Iris pigment epithelial cell (primary cell): ENCODE results near the gene ALDH3B1.
"Not testable (repeated sequence)": the region's sequence is repeated elsewhere in the genome, so short reads cannot be mapped to it uniquely, and the experiment has no call there.

Experiments
- DNase-seq: peaks from one replicate; pipeline ENCODE4 v3.0.0-alpha.2; 2011; ENCODE audit warnings: low read depth

The ALDH3B1 gene, protein sequence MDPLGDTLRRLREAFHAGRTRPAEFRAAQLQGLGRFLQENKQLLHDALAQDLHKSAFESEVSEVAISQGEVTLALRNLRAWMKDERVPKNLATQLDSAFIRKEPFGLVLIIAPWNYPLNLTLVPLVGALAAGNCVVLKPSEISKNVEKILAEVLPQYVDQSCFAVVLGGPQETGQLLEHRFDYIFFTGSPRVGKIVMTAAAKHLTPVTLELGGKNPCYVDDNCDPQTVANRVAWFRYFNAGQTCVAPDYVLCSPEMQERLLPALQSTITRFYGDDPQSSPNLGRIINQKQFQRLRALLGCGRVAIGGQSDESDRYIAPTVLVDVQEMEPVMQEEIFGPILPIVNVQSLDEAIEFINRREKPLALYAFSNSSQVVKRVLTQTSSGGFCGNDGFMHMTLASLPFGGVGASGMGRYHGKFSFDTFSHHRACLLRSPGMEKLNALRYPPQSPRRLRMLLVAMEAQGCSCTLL

DNA sequence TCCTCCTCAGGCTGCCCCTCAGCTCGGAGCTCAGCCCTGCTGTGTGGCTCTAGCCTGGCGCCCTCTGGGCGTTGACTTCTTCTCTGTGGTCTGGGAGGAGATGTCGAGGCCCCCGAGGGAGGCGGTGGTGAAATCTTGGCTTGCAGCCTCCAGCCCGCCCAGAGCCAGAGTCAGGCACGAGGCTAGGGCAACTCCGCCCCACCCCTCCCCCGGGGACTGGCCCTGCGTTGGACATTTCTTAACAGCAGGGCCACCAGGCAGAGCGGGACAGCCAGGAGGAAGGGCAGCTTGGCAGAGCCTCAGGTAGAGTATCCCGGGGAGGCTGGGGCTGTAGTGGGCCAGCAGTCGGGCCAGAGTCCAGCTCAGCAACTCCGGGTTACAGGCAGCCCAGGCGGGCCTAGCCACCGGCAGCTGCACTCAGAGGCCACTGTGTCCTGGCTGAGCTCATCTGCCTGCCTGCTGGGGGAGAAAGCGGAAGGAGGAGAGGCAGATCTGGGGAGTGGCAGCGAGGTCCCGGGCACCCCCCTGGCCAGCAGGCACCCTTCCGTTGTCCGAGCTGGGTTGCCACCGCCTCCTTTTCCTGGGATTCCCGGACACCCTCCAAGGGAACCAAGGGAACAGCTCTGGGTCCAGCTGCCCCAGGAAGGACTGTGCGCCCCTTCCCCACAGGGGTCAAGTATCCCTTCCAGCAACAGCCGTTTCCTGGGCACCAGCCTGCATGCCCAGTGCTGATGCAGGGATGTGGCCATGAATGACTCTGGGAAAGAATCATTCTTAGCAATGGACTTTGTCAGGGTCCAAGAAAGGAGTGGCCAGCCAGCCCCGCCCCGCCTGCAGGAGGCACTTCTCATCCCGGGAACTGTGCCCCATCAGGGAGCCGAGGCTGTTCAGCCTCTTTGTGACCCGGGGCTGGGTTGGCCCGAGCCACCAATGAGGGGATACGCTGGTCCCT lies at the start of gene ALDH3B1:
TSS of gene ALDH3B1 (plus strand) at position 238 of the 952 bp plus-strand sequence. CDS start 4,971 bp downstream, outside the sequence.
- DNase-seq, result peak; percentile 80

DNA sequence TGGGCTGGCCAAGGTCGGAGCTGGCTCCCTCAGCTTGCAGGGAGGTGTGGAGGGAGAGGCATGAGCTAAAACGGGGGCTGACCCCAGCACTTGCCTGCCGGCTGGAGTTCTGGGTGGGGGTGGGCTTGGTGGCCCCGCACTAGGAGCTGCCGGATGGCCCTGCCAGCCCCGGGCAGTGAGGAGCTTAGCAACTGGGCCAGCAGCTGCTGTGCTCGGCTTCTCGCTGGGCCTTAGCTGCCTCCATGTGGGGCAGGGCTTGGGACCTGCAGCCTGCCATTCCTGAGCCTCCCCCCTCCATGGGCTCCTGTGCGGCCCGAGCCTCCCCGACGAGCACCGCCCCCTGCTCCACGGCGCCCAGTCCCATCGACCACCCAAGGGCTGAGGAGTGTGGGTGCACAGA lies 46.9 kb upstream of the ALDH3B1 start:
- not testable (repeated sequence) for DNase-seq

DNA sequence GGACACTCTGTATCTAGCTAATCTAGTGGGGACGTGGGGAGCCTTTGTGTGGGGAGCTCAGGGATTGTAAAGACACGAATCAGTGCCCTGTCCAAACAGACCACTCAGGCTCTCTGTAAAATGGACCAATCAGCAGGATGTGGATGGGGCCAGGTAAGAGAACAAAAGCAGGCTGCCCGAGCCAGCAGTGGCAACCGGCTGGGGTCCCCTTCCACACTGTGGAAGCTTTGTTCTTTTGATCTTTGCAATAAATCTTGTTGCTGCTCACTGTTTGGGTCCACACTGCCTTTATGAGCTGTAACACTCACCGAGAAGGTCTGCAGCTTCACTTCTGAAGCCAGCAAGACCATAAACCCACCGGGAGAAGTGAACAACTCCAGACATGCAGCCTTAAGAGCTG lies 46.2 kb upstream of the ALDH3B1 start:
- DNase-seq, result not testable (repeated sequence)

DNA sequence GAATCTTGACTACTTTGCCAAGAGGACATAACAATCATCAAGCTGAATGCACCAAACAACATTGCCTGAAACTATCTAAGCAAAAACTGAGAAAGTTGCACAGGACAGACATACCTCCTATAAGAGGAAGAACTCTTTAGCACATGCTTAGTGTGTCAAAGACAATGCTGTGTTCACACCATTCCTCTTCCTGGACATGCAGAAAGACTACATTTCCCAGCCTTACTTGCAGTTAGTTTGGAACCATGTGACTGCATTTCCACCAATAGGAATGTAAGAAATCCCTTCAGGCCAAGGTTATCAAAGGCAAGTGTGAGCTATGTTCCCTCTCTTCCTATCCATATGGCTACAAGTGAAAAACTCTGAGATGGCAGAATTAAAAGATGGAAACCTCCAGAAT lies 45.4 kb upstream of the ALDH3B1 start:
- DNase-seq, result not testable (repeated sequence)

DNA sequence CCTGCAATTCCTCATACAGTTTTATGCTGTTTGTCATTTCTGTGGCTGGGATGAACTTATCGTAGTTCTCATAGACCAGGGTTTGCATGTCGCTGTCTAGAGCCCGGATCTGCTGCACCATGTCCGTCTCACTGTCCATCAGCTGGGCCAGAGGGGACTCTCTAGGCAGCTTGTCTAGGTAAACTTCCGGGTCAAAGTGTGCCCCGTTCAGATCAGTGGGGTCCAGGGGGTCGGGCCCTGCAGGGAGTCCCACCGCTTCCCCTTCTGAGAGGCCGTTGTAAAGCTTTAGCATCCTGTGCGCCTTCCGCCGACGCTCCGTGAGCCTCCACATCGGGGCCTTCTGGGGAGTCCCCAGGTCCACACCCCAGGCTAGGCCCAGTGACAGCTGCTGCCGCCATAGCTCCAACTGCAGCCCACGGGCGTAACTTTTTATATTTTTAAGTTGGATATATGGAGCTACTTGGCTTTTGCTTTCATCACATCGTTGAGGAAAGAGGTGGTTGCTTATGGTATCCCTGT lies 44.2 kb upstream of the ALDH3B1 start:
- DNase-seq, result not testable (repeated sequence)

DNA sequence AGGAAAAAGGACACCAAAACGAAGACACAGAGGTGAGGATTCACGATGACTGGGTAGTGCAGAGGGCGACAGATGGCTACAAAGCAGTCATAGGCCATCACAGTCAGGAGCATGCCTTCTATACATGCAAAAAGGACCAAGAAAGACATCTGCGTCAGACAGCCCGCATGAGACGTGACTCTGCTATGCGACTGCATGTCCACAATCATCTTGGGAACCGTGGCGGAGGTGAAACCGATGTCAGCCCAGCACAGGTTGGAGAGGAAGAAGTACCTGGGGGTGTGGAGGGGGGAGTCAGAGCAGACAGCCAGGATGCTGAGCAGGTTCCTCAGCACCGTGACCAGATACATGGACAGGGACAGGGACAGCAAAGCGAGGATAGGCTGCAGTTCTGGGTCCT lies 35.4 kb upstream of the ALDH3B1 start:
- not testable (repeated sequence) for DNase-seq

DNA sequence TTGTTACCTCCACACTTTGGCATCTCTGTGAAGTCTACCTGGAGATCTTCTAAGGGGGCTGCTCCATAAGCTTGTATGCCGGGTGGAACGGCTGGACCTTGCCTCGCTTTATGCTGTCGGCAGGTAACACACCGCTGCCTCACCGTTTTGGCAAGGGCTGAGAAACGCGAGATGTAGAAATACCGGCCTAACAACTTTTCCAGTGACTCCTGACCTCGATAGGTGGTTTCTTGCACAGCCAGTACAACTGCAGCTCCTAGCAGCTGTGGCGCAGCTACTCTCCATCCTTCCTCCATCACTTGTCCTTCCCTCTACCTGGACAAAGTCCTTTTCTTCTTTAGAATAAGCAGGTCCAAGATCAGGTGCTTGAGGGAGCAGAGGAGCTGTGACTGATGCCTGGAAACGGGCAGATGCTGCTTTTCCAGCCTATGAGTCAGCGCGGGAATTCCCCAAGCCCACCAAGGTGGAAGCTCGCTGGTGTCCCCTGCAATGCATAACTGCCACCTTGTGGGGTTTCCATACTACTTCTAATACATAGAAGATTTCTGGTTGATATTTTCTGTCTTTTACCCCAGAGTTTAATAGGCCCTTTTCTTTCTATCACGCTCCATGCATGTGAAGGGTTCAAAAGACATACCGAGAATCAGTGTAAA lies 31.2 kb upstream of the ALDH3B1 start:
- not testable (repeated sequence) for DNase-seq

DNA sequence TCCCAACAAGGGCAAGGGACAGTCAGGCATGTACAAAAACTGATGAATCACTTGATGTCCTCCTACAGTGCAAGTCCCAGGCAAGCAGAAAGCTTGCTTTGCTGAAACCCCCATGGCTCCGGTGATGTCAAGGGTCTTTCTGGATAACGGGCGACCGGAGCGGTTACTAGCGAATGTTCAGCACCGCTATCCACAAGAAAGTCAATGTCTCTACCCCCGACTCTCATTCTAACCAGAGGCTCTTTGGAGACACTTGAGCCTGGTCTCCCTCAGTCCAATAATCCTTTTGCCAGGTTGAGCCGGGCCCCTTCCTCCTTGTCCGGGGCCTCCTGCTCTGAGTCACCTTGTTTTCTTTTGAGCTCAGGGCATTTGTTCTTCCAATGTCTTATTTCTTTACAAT lies 28.9 kb upstream of the ALDH3B1 start:
- DNase-seq, result not testable (repeated sequence)

DNA sequence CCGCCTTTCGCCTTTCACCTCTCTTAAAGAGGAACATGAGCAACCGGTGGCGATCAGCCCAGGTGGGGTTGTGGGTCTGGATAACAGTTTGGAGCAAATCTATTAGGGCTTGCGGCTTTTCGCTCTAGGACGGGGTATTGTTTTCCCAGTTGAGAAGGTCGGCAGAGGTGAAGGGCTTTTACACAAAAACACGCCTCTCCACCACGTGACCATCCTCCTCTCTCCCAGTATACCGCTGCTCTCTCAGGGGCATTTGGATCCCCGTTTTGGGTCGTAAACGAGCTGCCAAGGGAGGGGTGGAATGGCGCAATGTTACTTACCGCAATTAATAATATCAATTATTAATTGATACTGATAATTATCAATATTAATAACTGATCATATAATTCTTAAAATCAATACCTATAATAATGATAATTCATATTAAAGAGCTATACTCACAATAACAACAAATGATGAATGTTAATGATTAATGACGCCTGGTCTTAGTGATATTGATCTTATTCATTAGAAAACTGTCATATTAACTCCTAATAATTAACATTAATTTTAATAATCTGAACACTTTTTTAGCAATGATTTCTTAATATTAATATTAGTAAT lies 27.8 kb upstream of the ALDH3B1 start:
- DNase-seq, result not testable (repeated sequence)

DNA sequence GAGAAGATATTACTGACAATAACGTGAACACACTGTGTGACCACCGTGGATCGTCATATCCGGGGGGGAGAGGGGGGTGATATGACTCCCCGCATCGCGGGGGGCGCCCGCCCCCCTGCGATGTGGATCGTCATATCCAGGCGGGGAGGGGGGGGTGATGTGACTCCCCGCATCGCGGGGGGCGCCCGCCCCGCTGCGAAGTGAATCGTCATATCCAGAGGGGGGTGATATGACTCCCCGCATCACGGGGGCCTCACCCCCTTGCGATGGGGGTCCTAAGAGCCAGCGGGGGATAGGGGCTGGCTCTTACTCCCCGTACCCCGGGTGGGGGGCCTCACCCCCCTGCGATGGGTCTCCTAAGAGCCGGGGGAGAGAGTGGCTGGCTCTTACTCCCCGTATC lies 26.2 kb upstream of the ALDH3B1 start:
- no peak for DNase-seq

DNA sequence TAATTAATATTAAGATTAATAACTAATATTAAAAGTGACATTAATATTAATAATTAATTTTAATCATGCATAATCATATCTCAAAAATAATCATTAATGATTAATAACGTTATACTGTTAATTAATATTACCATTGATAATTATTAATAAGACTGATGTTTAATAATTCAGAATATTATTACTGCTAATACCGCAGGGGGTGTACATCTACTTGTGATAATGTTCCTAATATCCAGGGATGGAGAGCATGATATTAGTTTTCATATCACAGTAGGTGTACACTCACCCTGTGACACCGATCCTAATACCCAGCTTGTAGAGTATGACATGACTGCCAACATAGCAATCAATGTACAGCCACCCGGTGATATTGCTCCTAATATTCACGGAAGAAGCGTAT lies 24.8 kb upstream of the ALDH3B1 start:
- DNase-seq, result not testable (repeated sequence)

DNA sequence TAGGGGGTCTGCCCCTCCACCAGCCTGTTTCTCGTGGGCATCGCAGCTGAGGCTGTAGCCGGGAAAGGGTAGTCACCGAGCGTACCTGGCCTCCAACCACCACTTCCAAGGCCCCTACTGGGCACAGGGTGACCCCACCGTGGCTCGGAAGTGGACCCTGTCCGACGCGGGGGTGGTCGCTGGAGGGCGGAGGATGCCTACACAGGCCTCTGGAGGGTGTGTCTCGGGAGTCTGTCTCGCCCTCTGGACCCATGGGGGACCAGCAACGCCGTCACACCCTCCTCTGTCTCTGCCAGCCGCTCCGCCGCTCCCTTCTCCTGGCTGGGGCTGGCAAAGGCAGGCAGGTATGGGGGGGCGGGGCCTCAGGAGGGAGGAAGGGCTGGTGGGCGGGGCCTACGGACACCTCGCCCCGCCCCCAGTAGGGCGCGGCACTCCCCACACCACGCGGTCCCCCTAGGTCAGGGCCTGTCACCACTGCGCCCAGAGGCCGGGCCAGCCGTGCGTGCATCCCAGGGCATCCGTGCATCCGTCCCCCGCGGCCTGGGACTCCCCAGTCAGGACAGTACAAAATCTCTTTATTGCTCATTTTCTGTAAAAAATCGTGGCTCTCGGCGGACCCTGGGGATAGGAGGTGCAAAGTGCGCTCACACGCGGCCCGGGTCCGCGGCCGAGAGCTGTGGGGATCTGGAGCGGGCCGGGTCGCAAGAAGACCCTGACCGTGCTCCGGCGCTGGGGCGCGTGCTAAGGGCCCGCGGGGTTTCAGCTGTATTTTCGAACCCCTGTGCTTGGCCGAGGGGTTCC lies 19.4 kb upstream of the ALDH3B1 start:
- DNase-seq, result not testable (repeated sequence)

DNA sequence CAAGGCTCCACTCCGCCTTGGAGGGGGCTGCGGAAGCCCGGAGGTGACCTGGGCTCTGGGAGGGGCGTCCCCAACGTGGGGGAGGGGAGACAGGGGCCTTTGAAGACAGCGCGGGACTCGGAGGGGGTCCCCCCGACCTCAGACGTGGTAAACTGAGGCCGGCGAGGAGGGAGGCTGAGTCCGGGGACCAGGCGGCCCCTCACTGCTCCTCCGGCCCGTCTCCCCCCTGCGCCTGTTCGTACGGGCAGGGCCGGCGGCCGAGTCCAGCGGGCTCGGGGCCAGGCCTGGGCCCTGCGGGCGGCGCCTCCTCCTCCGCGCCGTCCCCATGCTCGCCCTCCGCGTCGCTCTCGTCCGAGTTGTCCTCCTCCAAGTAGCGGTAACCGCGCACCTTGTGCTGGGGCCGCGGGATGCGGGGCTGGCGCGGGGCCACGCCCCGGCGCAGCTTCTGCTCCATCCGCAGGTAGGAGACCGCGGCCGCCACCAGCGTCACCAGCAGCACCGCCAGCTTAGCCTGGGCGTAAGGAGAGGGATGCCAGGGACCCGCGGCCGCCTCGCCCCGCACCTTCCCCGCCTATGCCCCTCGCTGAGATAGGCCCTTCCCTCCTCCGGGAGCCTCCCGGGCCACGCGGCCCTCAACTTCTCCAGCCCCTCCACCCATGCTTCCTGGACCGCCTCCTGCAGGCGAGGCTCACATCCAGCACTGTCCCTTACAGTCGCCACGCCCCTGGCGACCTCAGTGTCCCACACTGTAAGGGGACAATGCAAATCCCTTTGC lies 18.6 kb upstream of the ALDH3B1 start:
- DNase-seq, result not testable (repeated sequence)

DNA sequence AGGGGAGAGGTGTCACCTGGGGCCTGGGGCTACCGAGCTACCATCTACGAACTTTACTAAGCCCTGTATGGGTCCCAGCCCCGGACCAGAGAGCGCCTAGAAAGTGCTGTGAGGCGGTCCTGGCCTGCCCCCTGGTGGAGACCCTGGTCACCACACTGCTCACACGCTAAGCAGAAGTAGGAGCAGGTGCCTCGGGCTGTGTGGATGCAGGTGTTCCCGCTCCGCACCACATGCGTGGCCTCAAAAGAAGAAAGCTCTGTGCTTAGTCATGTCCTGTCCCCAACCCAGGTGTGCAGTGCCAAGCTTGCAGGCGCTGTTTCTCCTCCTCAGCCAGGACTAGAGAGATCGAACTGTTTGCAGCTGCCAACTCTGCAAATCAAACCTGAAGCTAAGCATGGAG lies 16.3 kb upstream of the ALDH3B1 start:
- DNase-seq, result not testable (repeated sequence)

DNA sequence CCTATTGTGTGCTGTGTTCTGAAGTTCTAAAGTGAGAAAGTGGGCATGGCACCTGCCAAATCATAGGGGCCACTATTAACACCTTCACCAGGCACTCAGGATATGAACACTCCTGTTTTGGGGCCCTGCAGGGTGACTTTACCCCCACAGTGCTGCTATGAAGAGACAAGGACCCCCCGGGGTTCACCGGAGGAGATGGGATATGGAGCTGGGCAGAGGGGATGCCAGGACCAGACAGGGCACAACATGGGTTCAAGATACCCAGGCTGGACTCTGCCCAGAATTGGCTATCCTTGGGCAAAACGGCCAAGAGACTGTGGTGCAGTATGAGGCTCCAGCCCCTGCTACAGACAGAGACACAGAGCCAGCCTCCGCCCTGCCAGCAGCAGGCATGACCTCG lies 15.7 kb upstream of the ALDH3B1 start:
- not testable (repeated sequence) for DNase-seq

DNA sequence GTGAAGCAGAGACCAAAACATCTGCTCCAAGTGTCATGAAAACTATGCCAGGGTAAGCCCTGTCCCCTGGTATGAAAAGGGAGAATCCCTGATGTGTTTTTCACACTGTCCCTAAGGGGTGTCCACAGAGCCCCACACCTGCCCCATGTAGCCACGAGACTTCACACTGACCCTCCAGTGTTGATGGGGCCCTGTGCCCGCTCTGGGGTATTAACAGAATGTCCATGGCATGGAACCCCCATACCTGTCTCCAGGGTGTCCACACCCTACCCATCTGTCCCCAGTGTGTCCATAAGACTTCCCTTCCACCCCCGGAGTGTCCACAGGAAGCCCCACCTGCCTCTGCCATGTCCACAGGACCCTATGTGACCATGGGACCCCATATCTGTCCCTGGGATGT lies 15.0 kb upstream of the ALDH3B1 start:
- not testable (repeated sequence) for DNase-seq

DNA sequence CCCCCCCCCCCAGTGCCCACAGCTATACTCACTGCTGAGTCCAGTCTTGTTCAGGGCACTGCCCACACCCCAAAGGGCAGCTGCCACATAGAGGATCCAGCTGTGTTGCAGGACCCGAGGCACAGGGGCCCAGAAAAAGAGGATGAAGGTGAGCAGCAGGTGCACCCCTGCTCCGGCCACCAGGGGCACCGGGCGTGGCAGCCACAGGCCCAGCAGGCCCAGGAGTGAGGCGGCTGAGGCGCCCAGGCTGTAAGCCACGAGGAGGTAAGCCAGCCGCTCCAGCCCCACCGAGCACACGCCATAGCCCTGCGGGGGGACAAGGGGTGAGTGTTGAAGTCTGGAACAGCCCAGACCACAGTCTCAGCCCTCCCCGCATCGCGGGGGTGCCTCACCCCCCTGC lies 14.5 kb upstream of the ALDH3B1 start:
- DNase-seq, result not testable (repeated sequence)

DNA sequence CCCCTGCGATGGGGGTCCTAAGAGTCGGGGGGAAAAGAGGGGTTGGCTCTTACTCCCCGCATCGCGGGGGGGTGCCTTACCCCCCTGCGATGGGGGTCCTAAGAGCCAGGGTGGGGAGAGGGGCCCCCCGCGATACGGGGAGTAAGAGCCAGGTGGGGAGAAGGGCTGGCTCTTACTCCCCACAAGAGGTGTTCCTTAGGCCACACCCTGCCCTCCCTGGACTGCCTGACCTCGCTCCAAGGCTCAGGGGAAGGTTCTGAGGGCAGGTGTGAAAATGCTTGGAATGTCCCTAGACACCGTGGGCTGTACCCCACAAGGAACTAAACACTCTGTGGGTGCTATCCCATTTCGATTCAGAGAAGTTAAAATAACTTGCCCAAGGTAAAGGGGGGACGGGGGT lies 14.1 kb upstream of the ALDH3B1 start:
- no peak for DNase-seq

DNA sequence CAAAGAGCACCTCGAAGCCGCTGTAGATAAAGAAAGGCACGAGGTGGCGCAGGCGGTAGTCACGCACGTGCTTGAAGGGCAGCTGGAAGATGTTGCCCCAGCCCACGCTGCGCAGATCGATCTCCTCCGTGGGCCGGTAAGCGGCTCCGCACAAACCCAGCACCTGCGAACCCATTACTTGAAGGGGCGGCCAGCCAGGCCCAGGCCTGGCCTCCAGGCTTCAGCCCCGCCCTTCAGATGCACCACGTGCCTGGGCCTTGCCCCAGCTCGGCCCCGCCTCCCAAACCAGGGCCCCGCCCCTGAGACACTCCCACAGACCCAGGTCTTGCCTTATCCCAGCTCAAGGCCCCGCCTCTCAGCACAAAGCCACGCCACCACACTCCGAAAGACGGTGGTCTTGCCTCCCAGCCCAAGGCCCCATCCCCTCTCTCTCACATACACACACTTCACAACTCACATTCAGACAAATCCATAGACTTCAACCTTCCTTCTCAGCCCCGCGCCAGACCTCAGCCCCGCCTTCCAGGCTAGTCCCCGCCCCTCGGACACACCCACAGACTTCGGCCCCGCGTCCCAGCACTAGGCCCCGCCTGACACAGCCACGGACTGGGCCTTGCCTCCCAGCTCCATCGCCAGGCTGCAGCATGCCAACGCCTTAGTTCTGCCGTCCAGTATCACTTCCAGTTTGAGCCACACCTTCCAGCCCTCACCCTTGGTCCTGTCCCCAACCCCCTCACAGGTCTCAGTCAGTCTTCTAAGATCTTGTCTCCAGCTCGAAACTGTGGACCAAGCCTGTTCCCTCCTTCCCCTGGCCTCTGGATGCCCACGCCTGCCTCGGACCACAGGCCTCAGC lies 13.3 kb upstream of the ALDH3B1 start:
- no peak for DNase-seq
